Hippocampal formation (tissue), 2 donors: ENCODE data around the gene KPTN.

Experiments used
- DNase-seq, 2 donors: peaks; one replicate each; lab custom pipeline; 2025; lab: John Stamatoyannopoulos, UW

KPTN gene

DNA sequence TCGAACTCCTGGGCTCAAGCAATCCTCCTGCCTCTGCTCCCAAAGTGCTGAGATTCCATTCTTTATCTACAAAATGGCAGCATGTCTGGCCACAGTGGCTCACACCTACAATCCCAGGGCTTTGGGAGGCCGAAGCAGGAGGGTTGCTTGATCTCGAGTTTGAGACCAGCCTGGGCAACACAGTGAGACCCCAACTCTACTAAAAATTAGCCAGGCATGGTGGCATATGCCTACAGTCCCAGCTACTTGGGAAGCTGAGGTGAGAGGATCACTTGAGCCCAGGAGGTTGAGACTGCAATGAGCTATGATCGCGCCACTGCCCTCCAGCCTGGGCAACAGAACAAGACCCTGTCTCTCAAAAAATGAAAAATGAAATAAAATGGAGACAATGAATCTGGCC is 24.7 kb upstream of the KPTN start:
- no peak for DNase-seq

DNA sequence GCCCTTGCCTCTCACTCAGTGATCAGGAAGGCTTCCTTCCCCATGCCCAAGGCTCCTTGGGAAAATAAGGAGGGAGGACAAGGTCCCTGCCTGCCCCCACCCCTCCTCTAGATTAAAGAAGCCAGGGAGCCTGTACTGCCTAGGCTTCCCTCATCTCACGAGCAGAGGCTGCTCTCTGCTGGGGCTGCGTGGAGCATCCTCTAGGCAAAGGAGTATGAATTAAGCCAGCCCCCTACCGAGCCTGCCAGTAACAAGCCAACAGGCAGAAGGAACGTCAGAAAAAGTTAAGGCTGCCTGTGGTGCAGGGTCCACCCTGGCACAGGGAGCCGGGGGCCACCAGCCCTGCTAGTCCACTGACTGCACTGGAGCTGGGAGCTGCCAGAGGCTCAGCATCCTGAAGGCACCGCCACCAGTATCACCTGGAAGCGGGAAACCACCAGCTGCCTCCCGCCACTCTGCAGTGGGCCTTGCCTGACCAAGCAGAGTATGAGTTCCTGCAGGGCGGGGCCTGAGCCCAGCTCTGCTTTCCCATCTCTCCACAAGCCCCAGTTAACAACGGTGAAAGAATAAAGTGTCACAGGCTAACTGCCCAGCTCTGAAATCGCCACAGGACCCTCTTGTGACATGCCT is 24.0 kb upstream of the KPTN start:
- DNase-seq, result no peak

DNA sequence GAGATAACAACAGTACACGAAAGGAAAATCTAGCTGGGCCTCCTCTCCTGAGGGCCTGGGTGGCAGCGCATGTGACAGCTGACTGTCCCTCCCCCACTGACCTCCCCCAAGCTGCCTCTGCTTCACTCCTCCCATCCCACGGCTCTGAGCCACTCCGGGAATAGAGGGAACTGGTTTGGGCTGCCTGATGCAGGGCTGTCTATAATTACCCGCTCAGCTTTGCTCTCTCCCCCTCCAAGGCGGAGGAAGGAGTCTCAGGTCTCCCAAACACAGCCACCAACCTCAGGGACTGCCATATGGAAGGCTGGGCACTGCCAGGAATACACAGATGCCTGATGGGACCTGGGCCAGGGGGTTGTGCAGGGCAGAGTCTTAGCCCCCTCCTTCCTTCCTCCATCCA is 23.0 kb upstream of the KPTN start:
- DNase-seq, result peak in 1 of 2 donors; percentile 36

DNA sequence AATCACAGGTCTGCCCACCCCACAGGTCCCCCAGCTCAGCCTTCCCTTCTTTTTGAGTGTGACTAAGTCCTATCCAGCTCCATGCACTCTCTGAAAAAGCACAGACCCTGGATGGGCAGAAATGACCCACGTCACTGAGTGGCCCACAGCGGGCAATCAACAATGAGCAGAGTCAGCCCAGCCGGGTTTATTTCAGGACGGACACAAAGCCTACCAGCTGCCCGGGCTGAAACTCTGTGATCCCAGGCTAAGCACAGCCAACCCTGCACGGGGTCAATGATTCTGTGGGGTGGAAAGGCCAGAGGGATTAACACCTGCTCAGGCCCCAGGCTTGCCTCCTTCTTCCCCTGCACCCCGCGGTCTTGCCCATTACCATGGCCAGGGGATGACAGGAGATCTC is 22.4 kb upstream of the KPTN start:
- no peak for DNase-seq

DNA sequence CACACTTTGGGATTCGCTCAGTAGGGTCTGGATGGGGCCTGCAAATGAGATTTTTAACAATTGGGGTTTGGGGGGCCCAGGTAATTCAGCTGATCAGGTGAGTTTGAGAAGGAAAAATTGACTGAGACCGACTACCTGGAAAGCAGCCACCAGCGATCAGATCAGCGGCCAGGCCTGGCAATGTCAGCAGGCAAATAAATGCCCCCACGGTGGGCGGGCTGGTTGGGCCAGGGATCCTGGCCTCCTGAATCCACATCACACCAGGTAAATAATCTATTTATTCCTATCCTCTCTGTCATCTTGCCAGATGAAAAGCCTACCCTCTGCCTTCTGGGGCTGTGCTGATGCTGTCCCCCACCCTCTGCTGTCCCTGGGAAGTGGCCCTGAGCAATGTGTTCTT is 21.5 kb upstream of the KPTN start:
- no peak for DNase-seq

DNA sequence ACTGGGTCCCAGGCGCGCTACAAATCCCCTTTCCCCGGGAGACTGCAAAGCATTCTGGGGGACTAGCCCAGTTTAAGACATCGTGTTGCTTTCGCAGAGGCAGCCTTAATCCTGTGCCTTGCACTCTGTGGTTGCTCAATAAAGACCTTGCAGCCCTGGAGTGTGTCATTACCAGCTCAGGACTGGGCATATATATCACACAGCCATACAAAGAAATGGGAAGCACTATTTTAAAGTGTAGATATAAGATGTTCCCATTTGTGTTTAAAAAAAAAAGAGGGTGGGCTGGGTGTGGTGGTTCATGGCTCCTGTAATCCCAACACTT is 19.8 kb upstream of the KPTN start:
- no peak for DNase-seq

DNA sequence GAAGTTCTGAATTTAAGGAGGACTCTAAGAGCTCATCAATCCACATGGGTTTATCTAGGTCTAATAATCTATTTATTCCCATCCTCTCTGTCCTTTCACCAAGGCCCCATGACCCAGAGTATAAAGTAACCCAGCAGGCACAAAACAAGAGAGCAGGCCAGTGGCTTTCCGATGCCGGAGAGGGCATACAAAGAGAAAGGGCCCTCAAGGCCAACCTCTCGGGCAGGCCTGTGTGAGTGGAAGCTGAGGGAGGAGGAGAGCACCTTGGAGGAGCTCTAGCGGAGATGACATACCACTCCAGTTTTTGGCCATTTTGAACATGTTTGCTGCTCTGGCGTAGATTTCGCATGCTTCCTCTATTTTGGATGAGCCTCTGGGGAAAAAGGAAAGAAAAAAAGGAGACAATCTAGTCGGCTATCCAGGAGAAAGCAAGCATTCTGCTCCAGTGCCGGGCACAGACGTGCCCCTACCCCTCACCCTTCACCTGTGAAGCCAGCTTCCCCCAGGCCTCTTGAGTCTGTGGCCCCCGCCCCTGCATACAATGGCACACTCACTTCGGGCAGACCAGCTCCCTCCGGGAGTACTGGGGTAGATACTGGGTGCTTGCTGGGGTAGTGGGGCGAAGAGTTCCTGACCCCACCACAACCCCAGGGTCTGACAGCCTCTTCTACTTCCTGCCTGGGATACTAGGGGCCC is 19.3 kb upstream of the KPTN start:
- DNase-seq, result no peak

DNA sequence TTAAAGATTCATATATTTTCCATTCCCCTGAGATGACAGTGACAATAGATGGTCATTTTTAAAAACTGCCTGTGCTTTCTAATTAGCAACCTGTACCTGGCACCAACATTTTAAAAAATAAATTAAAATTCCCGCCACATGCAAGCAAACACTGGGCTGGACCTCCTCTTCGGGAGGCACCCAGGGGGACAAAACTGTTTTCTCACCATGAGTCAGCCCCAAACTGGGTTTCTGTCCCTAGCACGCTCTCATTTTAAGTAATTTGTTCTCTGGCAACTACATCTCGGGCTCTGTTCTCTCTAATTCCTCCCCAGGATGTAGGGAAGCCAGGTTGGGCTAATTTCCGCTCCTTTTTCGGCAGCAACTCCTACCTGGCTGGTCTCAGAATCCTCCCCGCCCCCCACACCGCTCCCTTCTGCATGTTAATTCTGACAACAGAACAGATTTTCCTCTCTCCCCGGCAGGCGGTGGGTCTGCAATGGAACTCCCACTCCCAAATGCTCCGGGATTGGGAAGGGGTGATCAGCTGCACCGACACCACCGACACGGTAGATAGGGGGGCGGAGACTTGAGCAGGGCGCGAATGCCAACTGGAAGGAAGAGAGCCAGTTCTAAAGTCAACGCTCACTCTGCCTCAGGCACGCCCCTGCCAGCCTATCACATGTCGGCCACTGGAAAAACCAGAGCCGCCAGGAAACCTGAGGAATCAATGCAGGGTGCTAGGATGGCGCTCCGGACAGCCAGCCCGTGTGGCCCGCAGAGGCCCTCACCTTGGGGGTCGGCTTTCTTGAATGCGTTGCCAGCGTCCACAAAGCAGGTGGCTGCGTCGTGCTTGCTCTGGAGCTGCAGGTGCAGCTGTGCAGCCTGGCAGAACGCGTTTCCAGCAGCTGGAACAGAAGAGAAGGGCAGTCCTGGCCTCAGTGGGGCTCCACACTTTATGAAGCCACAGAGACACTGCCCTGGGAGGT is 16.1 kb upstream of the KPTN start:
- no peak for DNase-seq

DNA sequence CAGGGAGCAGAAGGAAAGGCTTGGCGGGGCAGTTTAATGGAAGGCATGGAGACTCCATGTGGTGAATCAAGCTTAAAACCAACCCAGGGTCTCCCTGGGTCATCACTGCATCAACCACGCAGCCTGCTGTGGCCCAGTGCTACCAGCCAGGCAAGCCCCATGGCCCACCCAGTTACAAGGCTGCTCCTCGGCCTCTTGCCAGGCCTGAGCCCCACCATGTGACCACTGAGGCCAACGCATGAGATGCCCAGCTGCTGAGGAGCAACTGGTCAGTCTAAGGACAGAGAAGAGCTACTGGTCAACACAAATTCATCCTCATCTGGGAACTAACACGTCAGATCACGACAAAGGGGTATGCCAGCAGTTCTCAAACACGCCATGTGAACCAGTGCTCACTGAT is 15.4 kb upstream of the KPTN start:
- DNase-seq, result no peak

DNA sequence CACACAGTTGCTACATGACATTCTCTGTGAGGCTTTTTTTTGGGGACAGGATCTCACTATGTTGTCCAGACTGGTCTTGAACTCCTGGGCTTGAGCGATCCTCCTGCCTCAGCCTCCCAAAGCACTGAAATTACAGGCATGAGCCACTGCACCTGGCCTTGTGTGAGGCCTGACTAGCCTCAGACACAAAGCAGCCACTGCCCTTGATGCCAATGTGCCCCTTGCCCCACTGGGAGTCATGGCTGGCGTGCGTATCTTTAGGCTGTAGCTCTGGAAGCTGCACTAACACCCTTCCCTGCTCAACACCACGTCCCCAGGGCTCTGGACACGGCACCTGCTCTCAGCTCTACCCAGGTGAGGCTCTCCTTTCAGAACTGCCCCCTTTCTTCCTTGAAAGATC is 14.5 kb upstream of the KPTN start:
- DNase-seq, result no peak

DNA sequence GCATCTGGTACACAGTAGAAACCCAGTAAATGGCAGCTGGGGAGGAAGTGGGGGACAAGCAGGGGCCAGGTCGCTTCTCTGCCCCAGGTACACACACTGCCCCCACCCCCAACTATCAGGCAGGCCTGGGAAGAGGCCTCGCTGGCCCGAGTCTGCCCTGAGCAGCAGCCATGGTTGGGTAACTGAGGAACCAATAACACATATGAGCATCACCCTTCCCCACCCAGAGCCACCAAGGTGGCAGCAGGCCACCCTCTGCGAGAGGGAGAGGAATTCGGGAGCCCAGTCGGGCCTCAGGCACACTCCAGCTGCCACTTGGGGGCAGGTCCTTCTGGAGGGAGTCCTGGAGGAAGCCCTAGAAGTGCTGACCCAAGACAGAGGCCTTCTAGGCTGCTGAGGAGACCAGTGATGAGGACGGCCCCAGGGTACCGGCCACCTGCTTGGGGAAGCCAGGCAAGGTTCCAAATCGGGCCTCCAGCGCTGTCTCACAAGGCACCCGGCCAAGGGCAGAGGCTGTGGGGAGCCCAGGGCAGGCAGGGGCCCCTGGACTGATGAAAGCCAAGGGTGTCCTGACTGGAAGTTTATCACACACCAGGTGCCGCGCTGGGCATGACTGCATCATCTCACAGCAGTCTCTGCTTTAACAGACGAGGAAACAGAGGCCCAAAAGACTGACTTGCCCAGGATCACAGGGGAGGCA is 14.0 kb upstream of the KPTN start:
- no peak for DNase-seq

DNA sequence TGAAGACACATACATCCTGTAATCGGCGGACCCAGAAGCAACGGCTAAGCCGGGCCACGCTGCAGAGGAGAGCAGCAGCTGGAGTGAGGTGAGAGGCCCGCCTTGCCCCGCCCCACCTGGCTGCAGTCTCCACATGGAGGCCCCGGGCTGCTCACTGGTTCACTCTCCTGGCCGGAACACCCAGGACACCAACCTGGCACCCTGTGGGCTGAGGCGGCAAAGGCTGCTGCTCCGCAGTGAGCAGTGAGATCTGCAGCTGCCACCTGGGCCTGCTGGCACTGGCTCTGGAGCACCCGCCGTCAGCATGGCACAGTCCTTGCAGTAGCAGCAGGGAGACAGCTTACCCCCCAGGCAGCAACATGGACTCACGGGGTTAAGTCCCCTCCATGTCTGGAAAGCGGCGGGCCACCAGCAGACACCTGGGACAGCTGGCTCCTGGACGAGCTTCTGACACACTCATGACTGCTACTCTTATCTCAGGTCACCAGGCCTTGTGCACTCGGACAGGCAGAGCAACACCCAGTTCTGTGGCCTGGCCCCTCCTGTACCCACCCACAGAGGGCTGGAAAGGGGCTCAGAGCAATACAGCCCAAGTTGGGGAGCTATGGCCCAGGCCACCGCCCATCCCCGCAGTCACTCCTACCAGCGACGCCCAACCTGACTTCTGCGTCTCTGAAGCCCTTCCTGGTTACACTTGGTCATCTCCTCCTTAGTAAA is 13.2 kb upstream of the KPTN start:
- no peak for DNase-seq

DNA sequence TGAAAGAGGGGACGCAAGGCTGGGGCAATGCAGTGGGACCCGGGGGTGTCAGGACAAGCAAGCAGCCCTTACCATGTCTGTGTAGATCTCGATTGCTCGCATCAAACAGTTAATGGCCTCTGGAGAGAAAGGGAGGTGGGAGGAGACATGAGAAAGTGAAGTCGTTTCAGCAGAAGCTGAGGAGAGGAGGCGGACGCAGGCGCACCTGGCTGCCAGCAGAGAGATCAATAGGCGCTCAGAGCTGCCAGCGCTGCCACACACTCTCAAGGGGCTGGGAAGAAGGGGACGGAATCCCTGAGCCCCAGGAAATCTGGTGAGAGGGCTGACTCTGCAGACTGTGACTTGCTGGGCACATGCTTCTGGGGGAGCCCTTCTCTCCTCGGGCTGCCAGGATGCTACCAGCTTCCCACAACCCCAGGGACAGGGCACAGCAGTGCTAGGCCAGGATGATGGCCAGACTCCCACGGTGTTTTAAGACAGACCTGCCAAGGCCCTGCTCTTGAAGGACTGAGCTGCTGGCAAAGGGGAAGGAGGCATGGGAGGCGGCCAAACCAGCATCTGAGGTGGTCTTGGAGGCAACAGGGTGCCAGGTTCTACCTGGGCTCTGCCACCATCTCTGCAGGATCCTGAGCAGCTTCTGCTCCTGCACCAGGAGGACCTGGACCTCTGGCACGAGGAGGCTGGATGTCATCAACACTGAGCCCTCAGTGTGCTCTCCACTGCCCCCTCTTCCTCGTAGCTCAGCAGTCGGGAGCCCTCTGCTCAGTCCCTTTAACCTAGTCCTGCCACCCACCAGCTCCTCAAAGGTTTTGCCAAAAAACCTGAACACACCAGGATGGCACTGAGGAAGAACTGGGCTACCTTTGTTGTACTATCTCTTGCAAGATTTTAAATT is 11.7 kb upstream of the KPTN start:
- no peak for DNase-seq

DNA sequence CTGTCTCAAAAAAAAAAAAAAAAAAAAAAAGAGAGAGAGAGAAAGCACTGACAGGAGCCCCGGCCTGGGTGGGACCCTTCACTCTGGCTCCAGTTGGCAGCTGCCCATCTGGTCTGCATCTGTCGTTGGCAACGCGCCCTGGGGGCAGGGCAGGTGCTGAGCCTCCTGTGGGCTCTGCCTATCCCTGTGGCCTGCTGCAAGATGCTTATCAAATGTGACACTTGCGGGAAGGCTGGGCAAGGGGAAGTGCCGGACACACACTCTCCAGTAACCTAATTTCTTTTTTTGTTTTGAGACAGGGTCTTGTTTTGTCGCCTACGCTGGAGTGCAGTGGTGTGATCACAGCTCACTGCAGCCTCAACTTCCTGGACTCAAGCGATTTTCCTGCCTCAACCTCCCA is 10.7 kb upstream of the KPTN start:
- no peak for DNase-seq

DNA sequence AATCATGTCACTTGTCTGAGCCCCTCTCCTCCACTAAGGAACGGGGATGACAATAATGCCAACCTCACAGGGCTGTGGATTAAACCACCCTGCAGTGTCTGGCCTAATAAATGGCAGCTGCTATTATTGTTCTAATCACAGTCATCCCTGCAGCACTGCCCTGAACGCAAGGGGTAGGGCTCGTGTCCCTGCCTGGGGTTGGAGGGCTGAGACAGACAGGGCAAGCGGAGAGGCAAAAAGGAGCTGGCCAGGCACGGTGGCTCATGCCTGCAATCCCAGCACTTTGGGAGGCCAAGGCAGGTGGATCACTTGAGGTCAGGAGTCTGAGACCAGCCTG is 10.2 kb upstream of the KPTN start:
- DNase-seq, result no peak

DNA sequence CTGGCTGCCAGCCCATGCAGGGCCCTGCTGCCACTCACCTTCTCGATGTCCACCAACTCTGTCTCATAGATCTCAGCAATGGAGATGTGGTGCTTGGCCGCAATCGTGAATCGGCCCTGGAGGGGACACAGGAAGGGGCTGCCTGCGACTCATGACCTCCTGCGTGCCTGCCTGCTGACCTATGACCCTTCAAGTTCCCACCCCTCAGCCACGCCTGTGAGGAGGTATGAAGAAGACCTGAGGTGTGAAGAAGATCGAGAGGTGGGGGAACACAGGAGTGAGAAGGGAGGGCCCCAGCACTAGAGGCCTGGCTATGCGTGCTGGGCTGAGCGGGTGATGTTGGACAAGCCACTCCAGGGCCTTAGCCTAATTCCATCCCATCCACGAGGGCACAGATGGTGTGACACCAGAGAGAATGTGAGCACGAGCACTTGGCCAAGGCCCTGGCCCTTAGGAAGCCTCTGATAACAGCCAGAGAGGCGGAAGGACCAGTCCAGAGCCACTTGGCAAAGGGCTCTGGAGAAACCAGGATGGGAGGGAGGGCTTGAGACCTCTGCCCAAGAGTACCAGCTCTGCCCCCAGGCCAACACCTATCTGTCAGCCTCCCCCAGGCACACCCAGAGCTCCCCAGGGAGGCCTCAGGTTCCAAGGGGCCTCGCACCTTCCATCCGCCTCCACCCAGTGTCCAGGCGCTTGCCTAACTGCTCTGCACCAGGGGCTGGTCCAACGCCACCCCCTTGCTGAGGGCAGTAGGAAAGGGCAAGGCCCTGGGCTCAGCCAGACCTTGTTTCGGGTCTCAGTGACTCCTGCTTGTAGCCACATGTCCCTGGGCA is 9.6 kb upstream of the KPTN start:
- DNase-seq, result no peak

DNA sequence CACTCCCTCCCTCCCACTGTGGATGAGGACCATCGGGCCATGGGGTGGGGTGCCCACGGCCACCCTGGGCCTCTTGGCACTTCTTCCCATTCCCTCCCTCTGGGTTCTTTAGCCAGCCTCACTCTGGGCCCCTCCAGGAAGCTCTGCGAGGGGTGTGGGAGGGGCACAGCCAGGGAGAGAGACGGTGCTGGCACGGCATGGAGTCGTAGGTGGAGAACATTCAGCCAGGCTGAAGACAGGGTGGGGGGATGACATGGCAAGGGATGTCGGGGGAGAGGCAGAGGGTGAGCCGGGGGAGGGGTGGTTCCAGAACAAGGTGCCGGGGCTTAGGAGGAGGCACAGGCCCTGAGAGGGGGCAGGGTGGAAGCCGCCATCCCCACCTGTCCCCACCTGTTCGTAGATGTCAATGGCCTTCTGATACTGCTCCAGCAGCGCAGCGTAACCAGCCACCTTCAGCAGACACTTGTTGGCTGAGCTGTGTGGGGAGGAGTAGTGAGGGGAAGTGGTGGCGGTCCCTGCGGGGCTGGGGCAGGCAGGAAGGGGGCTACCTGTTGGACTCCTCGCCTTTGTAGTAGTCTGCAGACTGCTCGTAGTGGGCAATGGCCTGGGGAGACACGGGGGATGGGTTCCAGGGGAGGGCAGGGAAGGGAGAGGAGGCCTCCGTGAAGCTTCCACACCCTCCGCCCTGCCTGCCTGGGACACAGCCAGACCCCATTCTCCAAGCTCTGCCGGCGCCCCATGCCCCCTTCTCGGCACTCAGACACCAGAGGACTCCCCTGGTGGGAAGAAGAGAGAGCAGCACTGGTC is 8.8 kb upstream of the KPTN start:
- DNase-seq, result no peak

DNA sequence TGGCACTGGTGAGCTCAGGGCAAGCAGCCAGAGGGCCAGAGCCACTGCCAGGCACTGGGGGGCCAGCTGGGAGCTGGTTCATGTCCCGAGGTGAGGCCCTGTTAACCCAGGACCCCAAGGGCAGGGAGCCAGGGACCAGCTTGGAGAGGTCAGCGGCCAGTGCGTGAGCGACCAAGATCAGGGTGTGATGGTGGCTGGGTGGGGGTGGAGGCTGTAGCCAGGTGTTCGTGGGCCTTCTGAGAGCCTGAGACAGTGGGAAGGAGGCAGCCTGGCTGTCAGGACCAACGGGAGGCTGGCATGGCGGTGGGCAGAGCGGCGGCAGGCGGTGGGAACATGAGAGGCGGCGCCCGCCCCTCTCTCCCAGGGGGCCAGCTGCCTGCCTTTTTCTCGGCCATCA is 8.1 kb upstream of the KPTN start:
- no peak for DNase-seq
